ENCODE results near the gene PLB1. TPM values are rescaled to one million over a fixed set of nuclear protein-coding genes. Genes with fewer than 3 reads are reported as not detected.

The PLB1 gene
- total and polyA plus RNA-seq, 9 of the 15 experiments (the other 6 are each of a cell fraction or from before 2014, with no cell fraction given) = 0.01 to 0.09 (median 0.07) TPM; not detected in 2

DNA sequence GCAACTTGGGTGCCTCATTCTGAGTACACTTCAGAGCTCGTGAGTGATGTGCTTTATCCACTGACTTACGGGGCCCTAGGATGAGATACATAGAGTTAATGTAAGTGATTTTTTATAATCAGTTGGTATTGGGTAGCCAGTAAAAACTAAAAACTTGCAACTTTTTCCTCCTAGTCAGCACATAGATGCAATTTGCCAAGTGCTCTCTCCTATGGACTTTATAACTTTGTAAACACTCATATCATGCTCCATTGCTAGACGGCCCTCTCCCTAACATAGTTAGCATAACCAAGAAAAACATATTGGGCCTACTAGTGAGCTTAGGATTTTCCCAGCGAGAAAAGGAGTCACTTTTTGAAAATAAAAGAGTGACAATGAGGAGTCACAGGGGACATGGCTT is 60.4 kb downstream of the PLB1 start:
- Histone ChIP-seq H2AFZ (ENCODE audit: low read depth, low read length) (no peak overlapping the region), H3K9ac (ENCODE audit: insufficient read depth in 1 of 2, low read depth in 2 of 2, low read length in 2 of 2) (no peak overlapping the region), H4K20me1 (replicated peaks; ENCODE audit: control insufficient read depth, insufficient read depth, low read length) (peaks cover 6% of the 10 kb centered on the region; the same call in 1 of the 2 replicates), H3K4me3 (no peak overlapping the region), H3K36me3 (ENCODE audit: control insufficient read depth, insufficient read depth, low read length) (no peaks in the 10 kb centered on the region), H3K4me1 (replicated peaks in 1 of 2; ENCODE audit: control insufficient read depth in 2 of 2, insufficient read depth in 2 of 2, low read length in 2 of 2) (peaks cover 0 to 5% of the 10 kb centered on the region in 2 experiments; a peak in 1 of 5 replicates), H3K27me3 (ENCODE audit: control insufficient read depth in 2 of 2, insufficient read depth in 2 of 2, low read length in 2 of 2) (peaks cover 8 to 35% of the 10 kb centered on the region in 2 experiments; a peak in 4 of 5 replicates), H3K4me2 (ENCODE audit: insufficient read depth, low read length) (no peak overlapping the region), H3K9me1 (ENCODE audit: control insufficient read depth, insufficient read depth, low read length) (no peaks in the 10 kb centered on the region), H3K79me2 (ENCODE audit: control insufficient read depth, insufficient read depth, low read length) (no peaks in the 10 kb centered on the region), H3K27ac (ENCODE audit: extremely low read depth, low read depth, low read length) (no peak overlapping the region), H3K9me3 (replicated peaks; ENCODE audit: control insufficient read depth, insufficient read depth, low read depth, low read length) (no peaks in the 10 kb centered on the region)
- CTCF ChIA-PET (ENCODE audit: low intra/inter-chr PET ratio) = interaction anchor here (0.5 kb wide), 1 partner anchor 57 kb away, joined by 3 read pairs; no protein-coding TSS in a partner anchor
- intact Hi-C loops (cut with micrococcal nuclease) = no loop called here
- DNase-seq (ENCODE audit: extremely low read depth in 1 of 4, low spot score in 3 of 4) (no peak), ATAC-seq (no peak), FAIRE-seq (no peak)
- POLR2A ChIA-PET = interaction anchor here (0.7 to 1.7 kb wide), 2 partner anchors 12 to 802 kb away, joined by 3 to 4 read pairs; no protein-coding TSS in a partner anchor
- in situ Hi-C loops (cut with MboI) = no loop called here
- WGBS (ENCODE audit: insufficient coverage, low coverage, missing lambda C conversion rate) = 17% methylated on average over 4 of the region's 4 CpGs
- no TSS peak for BruUV-seq (replicated peaks)
- TF ChIP-seq, protein P1, sequence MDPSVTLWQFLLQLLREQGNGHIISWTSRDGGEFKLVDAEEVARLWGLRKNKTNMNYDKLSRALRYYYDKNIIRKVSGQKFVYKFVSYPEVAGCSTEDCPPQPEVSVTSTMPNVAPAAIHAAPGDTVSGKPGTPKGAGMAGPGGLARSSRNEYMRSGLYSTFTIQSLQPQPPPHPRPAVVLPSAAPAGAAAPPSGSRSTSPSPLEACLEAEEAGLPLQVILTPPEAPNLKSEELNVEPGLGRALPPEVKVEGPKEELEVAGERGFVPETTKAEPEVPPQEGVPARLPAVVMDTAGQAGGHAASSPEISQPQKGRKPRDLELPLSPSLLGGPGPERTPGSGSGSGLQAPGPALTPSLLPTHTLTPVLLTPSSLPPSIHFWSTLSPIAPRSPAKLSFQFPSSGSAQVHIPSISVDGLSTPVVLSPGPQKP (CRISPR knock-in tag; IDR thresholded peaks at IDR 0.05) = no peak
- TF ChIP-seq, protein P2, sequence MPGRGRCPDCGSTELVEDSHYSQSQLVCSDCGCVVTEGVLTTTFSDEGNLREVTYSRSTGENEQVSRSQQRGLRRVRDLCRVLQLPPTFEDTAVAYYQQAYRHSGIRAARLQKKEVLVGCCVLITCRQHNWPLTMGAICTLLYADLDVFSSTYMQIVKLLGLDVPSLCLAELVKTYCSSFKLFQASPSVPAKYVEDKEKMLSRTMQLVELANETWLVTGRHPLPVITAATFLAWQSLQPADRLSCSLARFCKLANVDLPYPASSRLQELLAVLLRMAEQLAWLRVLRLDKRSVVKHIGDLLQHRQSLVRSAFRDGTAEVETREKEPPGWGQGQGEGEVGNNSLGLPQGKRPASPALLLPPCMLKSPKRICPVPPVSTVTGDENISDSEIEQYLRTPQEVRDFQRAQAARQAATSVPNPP (IDR thresholded peaks at IDR 0.05; ENCODE audit: borderline replicate concordance, insufficient read depth, insufficient read length) = no peak
- TF ChIP-seq, protein P3, sequence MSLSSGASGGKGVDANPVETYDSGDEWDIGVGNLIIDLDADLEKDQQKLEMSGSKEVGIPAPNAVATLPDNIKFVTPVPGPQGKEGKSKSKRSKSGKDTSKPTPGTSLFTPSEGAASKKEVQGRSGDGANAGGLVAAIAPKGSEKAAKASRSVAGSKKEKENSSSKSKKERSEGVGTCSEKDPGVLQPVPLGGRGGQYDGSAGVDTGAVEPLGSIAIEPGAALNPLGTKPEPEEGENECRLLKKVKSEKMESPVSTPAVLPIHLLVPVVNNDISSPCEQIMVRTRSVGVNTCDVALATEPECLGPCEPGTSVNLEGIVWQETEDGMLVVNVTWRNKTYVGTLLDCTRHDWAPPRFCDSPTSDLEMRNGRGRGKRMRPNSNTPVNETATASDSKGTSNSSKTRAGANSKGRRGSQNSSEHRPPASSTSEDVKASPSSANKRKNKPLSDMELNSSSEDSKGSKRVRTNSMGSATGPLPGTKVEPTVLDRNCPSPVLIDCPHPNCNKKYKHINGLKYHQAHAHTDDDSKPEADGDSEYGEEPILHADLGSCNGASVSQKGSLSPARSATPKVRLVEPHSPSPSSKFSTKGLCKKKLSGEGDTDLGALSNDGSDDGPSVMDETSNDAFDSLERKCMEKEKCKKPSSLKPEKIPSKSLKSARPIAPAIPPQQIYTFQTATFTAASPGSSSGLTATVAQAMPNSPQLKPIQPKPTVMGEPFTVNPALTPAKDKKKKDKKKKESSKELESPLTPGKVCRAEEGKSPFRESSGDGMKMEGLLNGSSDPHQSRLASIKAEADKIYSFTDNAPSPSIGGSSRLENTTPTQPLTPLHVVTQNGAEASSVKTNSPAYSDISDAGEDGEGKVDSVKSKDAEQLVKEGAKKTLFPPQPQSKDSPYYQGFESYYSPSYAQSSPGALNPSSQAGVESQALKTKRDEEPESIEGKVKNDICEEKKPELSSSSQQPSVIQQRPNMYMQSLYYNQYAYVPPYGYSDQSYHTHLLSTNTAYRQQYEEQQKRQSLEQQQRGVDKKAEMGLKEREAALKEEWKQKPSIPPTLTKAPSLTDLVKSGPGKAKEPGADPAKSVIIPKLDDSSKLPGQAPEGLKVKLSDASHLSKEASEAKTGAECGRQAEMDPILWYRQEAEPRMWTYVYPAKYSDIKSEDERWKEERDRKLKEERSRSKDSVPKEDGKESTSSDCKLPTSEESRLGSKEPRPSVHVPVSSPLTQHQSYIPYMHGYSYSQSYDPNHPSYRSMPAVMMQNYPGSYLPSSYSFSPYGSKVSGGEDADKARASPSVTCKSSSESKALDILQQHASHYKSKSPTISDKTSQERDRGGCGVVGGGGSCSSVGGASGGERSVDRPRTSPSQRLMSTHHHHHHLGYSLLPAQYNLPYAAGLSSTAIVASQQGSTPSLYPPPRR (CRISPR knock-in tag; IDR thresholded peaks at IDR 0.05; ENCODE audit: borderline replicate concordance) = no peak
- TF ChIP-seq LCOR (CRISPR knock-in tag; IDR thresholded peaks at IDR 0.05) (no peak), CBFA2T3 (IDR thresholded peaks at IDR 0.05) (no peak), MYC (IDR thresholded peaks at IDR 0.05; ENCODE audit: low read depth, low read length) (no peak), MYC (CRISPR knock-in tag; IDR thresholded peaks at IDR 0.05; ENCODE audit: borderline replicate concordance, low read depth) (no peak), NUFIP1 (IDR thresholded peaks at IDR 0.05; ENCODE audit: partially characterized antibody) (no peak)
- TF ChIP-seq, protein P4, sequence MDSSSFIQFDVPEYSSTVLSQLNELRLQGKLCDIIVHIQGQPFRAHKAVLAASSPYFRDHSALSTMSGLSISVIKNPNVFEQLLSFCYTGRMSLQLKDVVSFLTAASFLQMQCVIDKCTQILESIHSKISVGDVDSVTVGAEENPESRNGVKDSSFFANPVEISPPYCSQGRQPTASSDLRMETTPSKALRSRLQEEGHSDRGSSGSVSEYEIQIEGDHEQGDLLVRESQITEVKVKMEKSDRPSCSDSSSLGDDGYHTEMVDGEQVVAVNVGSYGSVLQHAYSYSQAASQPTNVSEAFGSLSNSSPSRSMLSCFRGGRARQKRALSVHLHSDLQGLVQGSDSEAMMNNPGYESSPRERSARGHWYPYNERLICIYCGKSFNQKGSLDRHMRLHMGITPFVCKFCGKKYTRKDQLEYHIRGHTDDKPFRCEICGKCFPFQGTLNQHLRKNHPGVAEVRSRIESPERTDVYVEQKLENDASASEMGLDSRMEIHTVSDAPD (CRISPR knock-in tag; IDR thresholded peaks at IDR 0.05) = no peak
- TF ChIP-seq, protein P5, sequence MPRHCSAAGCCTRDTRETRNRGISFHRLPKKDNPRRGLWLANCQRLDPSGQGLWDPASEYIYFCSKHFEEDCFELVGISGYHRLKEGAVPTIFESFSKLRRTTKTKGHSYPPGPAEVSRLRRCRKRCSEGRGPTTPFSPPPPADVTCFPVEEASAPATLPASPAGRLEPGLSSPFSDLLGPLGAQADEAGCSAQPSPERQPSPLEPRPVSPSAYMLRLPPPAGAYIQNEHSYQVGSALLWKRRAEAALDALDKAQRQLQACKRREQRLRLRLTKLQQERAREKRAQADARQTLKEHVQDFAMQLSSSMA (CRISPR knock-in tag; IDR thresholded peaks at IDR 0.05) = no peak
- TF ChIP-seq, protein P6, sequence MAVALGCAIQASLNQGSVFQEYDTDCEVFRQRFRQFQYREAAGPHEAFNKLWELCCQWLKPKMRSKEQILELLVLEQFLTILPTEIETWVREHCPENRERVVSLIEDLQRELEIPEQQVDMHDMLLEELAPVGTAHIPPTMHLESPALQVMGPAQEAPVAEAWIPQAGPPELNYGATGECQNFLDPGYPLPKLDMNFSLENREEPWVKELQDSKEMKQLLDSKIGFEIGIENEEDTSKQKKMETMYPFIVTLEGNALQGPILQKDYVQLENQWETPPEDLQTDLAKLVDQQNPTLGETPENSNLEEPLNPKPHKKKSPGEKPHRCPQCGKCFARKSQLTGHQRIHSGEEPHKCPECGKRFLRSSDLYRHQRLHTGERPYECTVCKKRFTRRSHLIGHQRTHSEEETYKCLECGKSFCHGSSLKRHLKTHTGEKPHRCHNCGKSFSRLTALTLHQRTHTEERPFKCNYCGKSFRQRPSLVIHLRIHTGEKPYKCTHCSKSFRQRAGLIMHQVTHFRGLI (CRISPR knock-in tag; IDR thresholded peaks at IDR 0.05) = no peak

Measured in K562 (cell line).